Nephron (organoid): Measurements from ENCODE around the gene SERPINA10.
"Not testable (repeated sequence)": the region's sequence is repeated elsewhere in the genome, so short reads cannot be mapped to it uniquely, and the experiment has no call there.

Experiments used
- H3K27ac Mint-ChIP-seq, 3 experiments: 2 replicates each; pipeline ENCODE4 v1.8.0; 2020; ENCODE audit warnings: mixed read lengths in 3 of 3, mild to moderate bottlenecking in 2 of 3, moderate library complexity in 1 of 3
- H3K27me3 Mint-ChIP-seq: 2 replicates; pipeline ENCODE4 v1.8.0; 2021; ENCODE audit warnings: low read depth, mild to moderate bottlenecking, moderate library complexity, mixed read lengths
- H3K36me3 Mint-ChIP-seq: 2 replicates; pipeline ENCODE4 v1.8.0; 2020; ENCODE audit warnings: low read depth, mixed read lengths
- H3K4me1 Mint-ChIP-seq: 2 replicates; pipeline ENCODE4 v1.8.0; 2020; ENCODE audit warnings: mixed read lengths
- H3K4me3 Mint-ChIP-seq, 3 experiments: 2 replicates each; pipeline ENCODE4 v1.8.0; 2020; ENCODE audit warnings: mild to moderate bottlenecking in 3 of 3, mixed read lengths in 3 of 3, moderate library complexity in 2 of 3
- H3K9me3 Mint-ChIP-seq: 2 replicates; pipeline ENCODE4 v1.8.0; 2020; ENCODE audit warnings: mixed read lengths
- CTCF ChIP-seq, 3 experiments: fragments of 200-600 bp; sonication (generic); IDR thresholded peaks; one replicate each; pipeline ENCODE4 v1.5.0; 2021; ENCODE audit warnings: antibody characterized with exemption in 3 of 3; ENCODE audit not compliant: unreplicated experiment in 3 of 3

Gene SERPINA10

GRCh38 chr14:94288610-94289465, 4.2 kb downstream of the SERPINA10 start:
- no peak overlapping the region for H3K4me3 Mint-ChIP-seq
- H3K27me3 Mint-ChIP-seq: peaks cover 3% of the 10 kb centered on the region
- no peak for TF ChIP-seq CTCF (IDR thresholded peaks at IDR 0.05; ENCODE audit: unreplicated experiment in 3 of 3)
- no peaks in the 10 kb centered on the region for H3K9me3 Mint-ChIP-seq
- no peaks in the 10 kb centered on the region for H3K36me3 Mint-ChIP-seq
- H3K27ac Mint-ChIP-seq: no peak overlapping the region
- H3K4me1 Mint-ChIP-seq: no peaks in the 10 kb centered on the region

GRCh38 chr14:94285158-94285557, 7.9 kb downstream of the SERPINA10 start:
- TF ChIP-seq CTCF (IDR thresholded peaks at IDR 0.05; ENCODE audit: unreplicated experiment in 3 of 3): no peak
- no peak overlapping the region for H3K4me3 Mint-ChIP-seq
- no peak overlapping the region for H3K27ac Mint-ChIP-seq
- no peaks in the 10 kb centered on the region for H3K9me3 Mint-ChIP-seq
- no peaks in the 10 kb centered on the region for H3K27me3 Mint-ChIP-seq
- H3K36me3 Mint-ChIP-seq: no peaks in the 10 kb centered on the region
- H3K4me1 Mint-ChIP-seq: no peaks in the 10 kb centered on the region

GRCh38 chr14:94284221-94284620, 8.8 kb downstream of the SERPINA10 start:
- H3K36me3 Mint-ChIP-seq: no peaks in the 10 kb centered on the region
- TF ChIP-seq CTCF (IDR thresholded peaks at IDR 0.05; ENCODE audit: unreplicated experiment in 3 of 3): no peak
- H3K4me1 Mint-ChIP-seq: no peaks in the 10 kb centered on the region
- no peak overlapping the region for H3K27ac Mint-ChIP-seq
- H3K27me3 Mint-ChIP-seq: no peaks in the 10 kb centered on the region
- H3K4me3 Mint-ChIP-seq: no peak overlapping the region
- H3K9me3 Mint-ChIP-seq: no peaks in the 10 kb centered on the region

DNA sequence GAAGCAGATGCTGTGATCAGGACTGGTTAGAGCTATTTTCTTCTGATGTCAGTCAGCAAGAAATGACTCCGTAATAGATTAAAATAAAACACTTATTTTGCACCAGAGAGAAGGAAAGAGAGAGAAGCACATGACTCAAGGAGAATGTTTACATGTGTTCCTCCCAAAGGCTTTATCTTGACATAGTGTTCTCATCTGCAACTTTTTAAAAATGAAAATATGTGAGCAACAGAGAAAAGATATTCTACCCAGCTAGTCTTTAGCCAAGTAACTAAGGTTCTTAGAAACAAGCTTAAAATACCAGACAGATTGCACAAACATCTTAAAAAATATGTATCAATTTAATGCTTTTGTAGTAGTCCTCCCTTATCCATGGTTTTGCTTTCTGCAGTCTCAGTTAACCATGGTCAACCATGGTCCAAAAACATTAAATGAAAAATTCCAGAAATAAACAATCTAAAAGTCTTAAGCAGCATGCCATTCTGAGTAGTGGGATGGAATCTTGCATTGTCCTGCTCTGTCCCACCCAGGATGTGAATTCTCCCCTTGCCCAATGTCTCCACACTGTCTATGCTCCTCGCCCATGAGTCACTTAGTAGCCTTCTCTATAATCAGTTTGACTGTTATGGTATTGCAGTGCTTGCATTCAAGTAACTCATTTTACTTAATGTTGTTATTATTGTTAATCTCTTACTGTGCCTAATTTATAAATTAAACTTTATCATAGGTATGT, 9.9 kb downstream of the SERPINA10 start:
- Mint-ChIP-seq H3K4me3 (no peak overlapping the region), H3K36me3 (no peaks in the 10 kb centered on the region), H3K27me3 (no peaks in the 10 kb centered on the region), H3K4me1 (no peaks in the 10 kb centered on the region), H3K9me3 (no peaks in the 10 kb centered on the region), H3K27ac (no peak overlapping the region)
- TF ChIP-seq CTCF (IDR thresholded peaks at IDR 0.05; ENCODE audit: unreplicated experiment in 3 of 3): no peak

GRCh38 chr14:94278731-94279130, 14.3 kb downstream of the SERPINA10 start:
- TF ChIP-seq CTCF (IDR thresholded peaks at IDR 0.05; ENCODE audit: unreplicated experiment in 3 of 3): no peak
- Mint-ChIP-seq H3K36me3 (no peaks in the 10 kb centered on the region), H3K27ac (no peak overlapping the region), H3K9me3 (no peaks in the 10 kb centered on the region), H3K4me1 (no peaks in the 10 kb centered on the region), H3K4me3 (no peak overlapping the region), H3K27me3 (no peaks in the 10 kb centered on the region)

- not testable (repeated sequence) for H3K36me3 Mint-ChIP-seq, H3K4me1 Mint-ChIP-seq, H3K27me3 Mint-ChIP-seq, H3K27ac Mint-ChIP-seq, H3K9me3 Mint-ChIP-seq, H3K4me3 Mint-ChIP-seq
Measured at GRCh38 chr14:94276898-94277561, 16.0 kb downstream of the SERPINA10 start.
